ENCODE results near the gene RHEBL1. TPM values are rescaled to one million over a fixed set of nuclear protein-coding genes. Genes with fewer than 3 reads are reported as not detected.
A peak's percentile ranks its signal among the peaks of the same experiment; 100 is the strongest.

Gene RHEBL1
- total and polyA plus RNA-seq, 10 donors, result 2.0 to 6.7 (median 3.1) TPM

GRCh38 chr12:49100380-49100779 is 30.6 kb upstream of the RHEBL1 start:
- 92 to 98% (median 97%) methylated on average over 6 of the region's 6 CpGs for WGBS, 5 donors
- intact Hi-C loops (cut with DNase I; ENCODE audit: low total_unique reads), result no loop called here
- Histone ChIP-seq H3K4me3 (no peak overlapping the region), H3K27me3 (replicated peaks in 1 of 7) (no peaks in the 10 kb centered on the region), H3K9me3 (no peaks in the 10 kb centered on the region), H3K27ac (no peak overlapping the region), H3K36me3 (peaks cover 0 to 100% (median 79%) of the 10 kb centered on the region in 6 donors), H3K4me1 (peaks cover 0 to 21% (median 18%) of the 10 kb centered on the region in 6 donors)
- DNase-seq, result no peak
- TF ChIP-seq POLR2AphosphoS5 (IDR thresholded peaks at IDR 0.05), result no peak
- no peak for TF ChIP-seq POLR2A (IDR thresholded peaks at IDR 0.05)
- no peak for TF ChIP-seq CTCF (IDR thresholded peaks at IDR 0.05 in 8 of 11, conservative IDR thresholded peaks at IDR 0.05 in 3 of 11)

- intact Hi-C loops (cut with DNase I; ENCODE audit: low total_unique reads), result no loop called here
- WGBS, 5 donors, result 89 to 96% (median 90%) methylated on average over 2 of the region's 2 CpGs
- H3K4me3 ChIP-seq, result no peak overlapping the region
Observed at GRCh38 chr12:49098703-49099102, 28.9 kb upstream of the RHEBL1 start.

GRCh38 chr12:49098035-49098451 is 28.3 kb upstream of the RHEBL1 start:
- peaks cover 0 to 79% (median 62%) of the 10 kb centered on the region in 6 donors for H3K36me3 ChIP-seq
- 52 to 81% (median 69%) methylated on average over 4 of the region's 4 CpGs for WGBS, 5 donors
- peak; percentile 81 for DNase-seq
- TF ChIP-seq CTCF (IDR thresholded peaks at IDR 0.05 in 8 of 11, conservative IDR thresholded peaks at IDR 0.05 in 3 of 11), result peak; percentile 59 to 91 (median 80)
- no peak for TF ChIP-seq POLR2A (IDR thresholded peaks at IDR 0.05)
- peak in 2 of 3 donors; percentile 29 to 46 for TF ChIP-seq POLR2AphosphoS5 (IDR thresholded peaks at IDR 0.05)
- no peak overlapping the region for H3K4me3 ChIP-seq
- peaks cover 3 to 21% (median 20%) of the 10 kb centered on the region in 7 donors for H3K27me3 ChIP-seq (replicated peaks in 1 of 7)
- intact Hi-C loops (cut with DNase I; ENCODE audit: low total_unique reads), result no loop called here
- H3K9me3 ChIP-seq, result no peaks in the 10 kb centered on the region
- peaks cover 15 to 24% (median 20%) of the 10 kb centered on the region in 6 donors for H3K4me1 ChIP-seq
- H3K27ac ChIP-seq, result no peak overlapping the region

More at GRCh38 chr12:49098703-49099102, 28.9 kb upstream of the RHEBL1 start:
- no peak for TF ChIP-seq POLR2AphosphoS5 (IDR thresholded peaks at IDR 0.05)
- no peak for TF ChIP-seq CTCF (IDR thresholded peaks at IDR 0.05 in 8 of 11, conservative IDR thresholded peaks at IDR 0.05 in 3 of 11)
- no peak for TF ChIP-seq POLR2A (IDR thresholded peaks at IDR 0.05)
- no peak overlapping the region for H3K27ac ChIP-seq
- H3K4me1 ChIP-seq, result peaks cover 11 to 20% (median 17%) of the 10 kb centered on the region in 6 donors
- no peaks in the 10 kb centered on the region for H3K9me3 ChIP-seq
- H3K36me3 ChIP-seq, result peaks cover 0 to 86% (median 68%) of the 10 kb centered on the region in 6 donors
- no peak for DNase-seq
- peaks cover 2 to 15% (median 14%) of the 10 kb centered on the region in 7 donors for H3K27me3 ChIP-seq (replicated peaks in 1 of 7)

- Histone ChIP-seq H3K36me3 (peaks cover 0 to 72% (median 55%) of the 10 kb centered on the region in 6 donors), H3K9me3 (no peaks in the 10 kb centered on the region), H3K4me1 (peaks cover 19 to 31% (median 26%) of the 10 kb centered on the region in 6 donors), H3K27ac (no peak overlapping the region), H3K4me3 (no peak overlapping the region), H3K27me3 (replicated peaks in 1 of 7) (peaks cover 3 to 28% (median 26%) of the 10 kb centered on the region in 7 donors)
- DNase-seq, result no peak
- intact Hi-C loops (cut with DNase I; ENCODE audit: low total_unique reads), result no loop called here
- TF ChIP-seq POLR2AphosphoS5 (IDR thresholded peaks at IDR 0.05), result no peak
- TF ChIP-seq POLR2A (IDR thresholded peaks at IDR 0.05), result no peak
- TF ChIP-seq CTCF (IDR thresholded peaks at IDR 0.05 in 8 of 11, conservative IDR thresholded peaks at IDR 0.05 in 3 of 11), result no peak
- WGBS, 5 donors, result 79 to 87% (median 80%) methylated on average over 3 of the region's 3 CpGs
Observed at GRCh38 chr12:49097381-49097780, 27.6 kb upstream of the RHEBL1 start.
